DND-41 (cell line): Measurements from ENCODE around the gene CLPTM1L.

ENCODE experiments used
- ATAC-seq: fragments of 200-7000 bp; cut with Tn5 transposase; 3 replicates; pipeline ENCODE4 v1.9.1; 2021; ENCODE audit warnings: low read depth; ENCODE audit not compliant: insufficient read depth
- DNase-seq: peaks from one replicate; pipeline ENCODE4 v3.0.0-alpha.2; 2020
- H2AFZ ChIP-seq: 2 replicates; pipeline ENCODE4 v1.6.0; 2012; ENCODE audit warnings: low read depth, low read length
- H3K27ac ChIP-seq: 2 replicates; pipeline ENCODE4 v1.5.1; 2012; ENCODE audit warnings: low read length, inconsistent platforms
- H3K27me3 ChIP-seq: fragments of 200-600 bp; sonication (generic); 2 replicates; pipeline ENCODE4 v1.6.0; 2012; ENCODE audit warnings: low read length, mild to moderate bottlenecking, inconsistent platforms; ENCODE audit not compliant: insufficient read depth, poor library complexity
- H3K36me3 ChIP-seq: 2 replicates; pipeline ENCODE4 v1.5.1; 2012; ENCODE audit warnings: low read length, inconsistent platforms; ENCODE audit not compliant: insufficient read depth
- H3K4me1 ChIP-seq: 2 replicates; pipeline ENCODE4 v1.5.1; 2012; ENCODE audit warnings: mild to moderate bottlenecking, low read length; ENCODE audit not compliant: insufficient read depth
- H3K4me2 ChIP-seq: 2 replicates; pipeline ENCODE4 v1.6.0; 2012; ENCODE audit warnings: mild to moderate bottlenecking, moderate library complexity, low read length, inconsistent platforms; ENCODE audit not compliant: insufficient read depth
- H3K4me3 ChIP-seq, 2 experiments: fragments of 200-600 bp in 1 of 2; shearing (Covaris generic) in 1 of 2; 2 replicates each; pipeline ENCODE4 v1.5.1; 2012 to 2016; ENCODE audit warnings: inconsistent platforms in 2 of 2, low read length in 2 of 2, mild to moderate bottlenecking in 2 of 2, low read depth in 1 of 2, moderate library complexity in 1 of 2
- H3K79me2 ChIP-seq: 2 replicates; pipeline ENCODE4 v1.6.0; 2012; ENCODE audit warnings: low read length, inconsistent platforms; ENCODE audit not compliant: insufficient read depth
- H3K9ac ChIP-seq: 2 replicates; pipeline ENCODE4 v1.6.0; 2012; ENCODE audit warnings: low read depth, mild to moderate bottlenecking, inconsistent platforms, low read length, moderate library complexity
- H3K9me3 ChIP-seq: 2 replicates; pipeline ENCODE4 v1.5.1; 2012; ENCODE audit warnings: low read length, moderate library complexity, mild to moderate bottlenecking, inconsistent platforms; ENCODE audit not compliant: insufficient read depth, severe bottlenecking
- H4K20me1 ChIP-seq: 2 replicates; pipeline ENCODE4 v1.6.0; 2012; ENCODE audit warnings: low read length; ENCODE audit not compliant: insufficient read depth
- EZH2 ChIP-seq: IDR thresholded peaks from 3 replicates; pipeline ENCODE4 v1.6.1; 2012; ENCODE audit warnings: borderline replicate concordance, low read depth, mild to moderate bottlenecking, moderate library complexity, low read length, inconsistent platforms; ENCODE audit not compliant: severe bottlenecking
- TF ChIP-seq, protein P1 (sequence below): IDR thresholded peaks from 2 replicates; pipeline ENCODE4 v1.5.1; 2012; ENCODE audit warnings: borderline replicate concordance, low read length, moderate library complexity, mild to moderate bottlenecking; ENCODE audit not compliant: poor library complexity, severe bottlenecking; ENCODE audit errors: extremely low read depth

The CLPTM1L gene

DNA sequence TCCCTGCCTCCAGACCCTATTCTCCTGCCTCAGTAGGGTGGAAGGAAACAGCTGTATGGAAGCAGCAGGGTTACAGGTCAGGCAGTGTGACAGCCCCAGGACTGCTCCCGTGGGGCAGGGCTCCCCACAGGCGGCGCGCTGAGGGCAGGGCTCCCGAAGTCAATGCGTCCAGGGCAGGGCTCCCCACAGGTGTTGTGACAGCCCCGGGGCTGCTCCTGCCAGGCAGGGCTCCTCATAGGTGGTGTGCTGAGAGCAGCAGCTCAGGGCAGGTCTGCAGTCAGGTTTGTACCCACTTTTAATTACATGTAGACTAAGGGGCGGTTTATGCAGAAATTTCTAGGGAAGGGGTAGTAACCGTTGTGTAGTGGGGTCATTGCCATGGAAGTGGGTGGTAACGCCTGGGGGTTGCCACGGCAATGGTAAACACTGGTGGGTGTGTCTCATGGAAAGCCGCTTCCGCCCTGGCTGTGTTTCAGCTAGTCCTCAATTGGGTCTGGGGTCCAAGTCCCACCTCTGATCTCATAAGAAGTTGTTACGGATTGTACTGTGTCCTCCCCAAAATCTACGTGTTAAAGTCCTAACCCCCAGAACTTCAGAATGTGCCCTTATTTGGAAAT lies 33.4 kb downstream of the CLPTM1L start:
- Histone ChIP-seq H3K4me1 (peaks cover 73% of the 10 kb centered on the region), H3K9ac (peak overlapping the region; percentile 49; the same call in 1 of the 2 replicates), H3K36me3 (no peaks in the 10 kb centered on the region), H3K79me2 (peaks cover 12% of the 10 kb centered on the region), H3K27me3 (no peaks in the 10 kb centered on the region), H3K4me3 (no peak overlapping the region; a peak in 1 of 4 replicates), H4K20me1 (no peaks in the 10 kb centered on the region), H2AFZ (no peak overlapping the region), H3K4me2 (peak overlapping the region; percentile 4), H3K9me3 (peaks cover 20% of the 10 kb centered on the region), H3K27ac (peak overlapping the region; percentile 96)
- DNase-seq (no peak), ATAC-seq (no peak)
- TF ChIP-seq, protein P1, sequence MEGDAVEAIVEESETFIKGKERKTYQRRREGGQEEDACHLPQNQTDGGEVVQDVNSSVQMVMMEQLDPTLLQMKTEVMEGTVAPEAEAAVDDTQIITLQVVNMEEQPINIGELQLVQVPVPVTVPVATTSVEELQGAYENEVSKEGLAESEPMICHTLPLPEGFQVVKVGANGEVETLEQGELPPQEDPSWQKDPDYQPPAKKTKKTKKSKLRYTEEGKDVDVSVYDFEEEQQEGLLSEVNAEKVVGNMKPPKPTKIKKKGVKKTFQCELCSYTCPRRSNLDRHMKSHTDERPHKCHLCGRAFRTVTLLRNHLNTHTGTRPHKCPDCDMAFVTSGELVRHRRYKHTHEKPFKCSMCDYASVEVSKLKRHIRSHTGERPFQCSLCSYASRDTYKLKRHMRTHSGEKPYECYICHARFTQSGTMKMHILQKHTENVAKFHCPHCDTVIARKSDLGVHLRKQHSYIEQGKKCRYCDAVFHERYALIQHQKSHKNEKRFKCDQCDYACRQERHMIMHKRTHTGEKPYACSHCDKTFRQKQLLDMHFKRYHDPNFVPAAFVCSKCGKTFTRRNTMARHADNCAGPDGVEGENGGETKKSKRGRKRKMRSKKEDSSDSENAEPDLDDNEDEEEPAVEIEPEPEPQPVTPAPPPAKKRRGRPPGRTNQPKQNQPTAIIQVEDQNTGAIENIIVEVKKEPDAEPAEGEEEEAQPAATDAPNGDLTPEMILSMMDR: no peak
- no peak for TF ChIP-seq EZH2

DNA sequence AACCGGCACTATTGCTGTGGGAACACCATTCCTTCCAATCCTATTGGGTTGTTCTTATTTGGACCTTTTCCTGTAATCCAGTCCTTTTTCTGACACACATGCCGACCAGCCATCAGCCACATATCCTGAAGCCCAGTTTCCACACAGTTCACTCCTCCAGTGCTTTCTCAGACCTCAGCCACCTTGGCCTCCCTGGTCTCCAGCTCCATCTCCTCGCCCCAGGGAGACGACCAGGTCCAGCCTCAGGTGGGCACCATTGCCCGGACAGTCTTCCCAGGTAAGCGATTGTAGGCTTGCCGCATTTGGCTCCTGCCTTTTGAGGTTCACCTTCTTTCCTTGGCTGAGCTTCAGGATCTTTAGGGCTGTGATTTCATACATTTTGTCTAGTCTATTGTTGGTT lies 34.8 kb downstream of the CLPTM1L start:
- Histone ChIP-seq H3K9ac (no peak overlapping the region), H3K4me1 (peaks cover 58% of the 10 kb centered on the region), H3K4me3 (0 out of 4 replicates have a peak overlapping the region, but pooled peaks of 1 of the 2 experiments have one; percentile 9), H3K27me3 (no peaks in the 10 kb centered on the region), H3K9me3 (peaks cover 20% of the 10 kb centered on the region), H4K20me1 (no peaks in the 10 kb centered on the region), H3K79me2 (peaks cover 12% of the 10 kb centered on the region), H3K27ac (peak overlapping the region; percentile 96; the same call in 1 of the 2 replicates), H3K4me2 (no peak overlapping the region), H2AFZ (no peak overlapping the region), H3K36me3 (no peaks in the 10 kb centered on the region)
- TF ChIP-seq, protein P1: no peak
- TF ChIP-seq EZH2: no peak
- ATAC-seq: no peak
- no peak for DNase-seq

DNA sequence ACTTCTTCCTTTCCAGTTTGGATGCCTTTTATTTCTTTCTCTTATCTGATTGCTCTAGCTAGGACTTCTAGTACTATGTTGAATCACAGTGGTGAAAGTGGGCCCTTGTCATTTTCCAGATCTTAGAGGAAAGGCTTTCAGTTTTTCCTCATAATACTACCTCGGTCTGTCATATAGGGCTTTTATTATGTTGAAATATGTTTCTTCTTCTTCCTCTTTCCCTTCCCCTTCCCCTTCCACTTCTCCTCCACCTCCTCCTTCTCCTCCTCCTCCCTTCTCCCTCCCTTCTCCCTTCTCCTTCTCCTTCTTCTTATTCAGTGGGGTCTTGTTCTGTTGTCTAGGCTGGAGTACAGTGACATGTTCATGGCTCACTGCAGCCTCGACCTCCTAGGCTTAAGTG lies 40.9 kb downstream of the CLPTM1L start:
- Histone ChIP-seq H3K36me3 (no peaks in the 10 kb centered on the region), H4K20me1 (no peaks in the 10 kb centered on the region), H3K4me1 (peaks cover 12% of the 10 kb centered on the region), H3K27me3 (no peaks in the 10 kb centered on the region), H3K27ac (no peak overlapping the region), H3K4me3 (no peak overlapping the region), H3K79me2 (no peaks in the 10 kb centered on the region), H3K9me3 (no peaks in the 10 kb centered on the region), H3K9ac (no peak overlapping the region), H2AFZ (no peak overlapping the region), H3K4me2 (no peak overlapping the region)
- TF ChIP-seq, protein P1: no peak
- TF ChIP-seq EZH2: no peak
- DNase-seq: no peak
- no peak for ATAC-seq

DNA sequence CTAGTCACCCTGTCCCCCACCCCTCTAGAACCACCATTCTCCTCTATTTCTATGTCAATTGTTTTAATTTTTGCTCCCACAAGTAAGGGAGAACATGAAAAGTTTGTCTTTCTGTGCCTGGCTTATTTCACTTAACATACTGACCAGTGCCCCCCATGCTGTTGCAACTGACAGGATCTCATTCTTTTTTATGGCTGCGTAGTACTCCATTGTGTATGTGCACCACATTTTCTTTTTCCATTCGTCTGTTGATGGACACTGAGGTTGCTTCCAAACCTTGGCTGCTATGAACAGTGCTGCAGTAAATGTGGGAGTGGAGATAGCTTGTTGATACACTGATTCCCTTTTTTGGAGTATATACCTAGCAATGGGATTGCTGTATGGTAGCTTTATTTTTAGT lies 42.6 kb downstream of the CLPTM1L start:
- H3K79me2 ChIP-seq: no peaks in the 10 kb centered on the region
- H3K4me1 ChIP-seq: peaks cover 2% of the 10 kb centered on the region
- H3K27ac ChIP-seq: no peak overlapping the region
- no peaks in the 10 kb centered on the region for H4K20me1 ChIP-seq
- no peak for TF ChIP-seq EZH2
- TF ChIP-seq, protein P1: no peak
- no peak overlapping the region for H3K9ac ChIP-seq
- H3K27me3 ChIP-seq: no peaks in the 10 kb centered on the region
- H3K9me3 ChIP-seq: no peaks in the 10 kb centered on the region
- H3K4me2 ChIP-seq: no peak overlapping the region
- no peak overlapping the region for H2AFZ ChIP-seq
- DNase-seq (no peak), ATAC-seq (no peak)
- no peaks in the 10 kb centered on the region for H3K36me3 ChIP-seq
- H3K4me3 ChIP-seq: no peak overlapping the region
